ENCODE data around the gene MBLAC1. TPM values are rescaled to one million over a fixed set of nuclear protein-coding genes. Genes with fewer than 3 reads are reported as not detected.

Gene MBLAC1
- total and polyA plus RNA-seq, 9 of the 15 experiments (the other 6 are each of a cell fraction or from before 2014, with no cell fraction given) = 0.03 to 3.1 (median 0.52) TPM

DNA sequence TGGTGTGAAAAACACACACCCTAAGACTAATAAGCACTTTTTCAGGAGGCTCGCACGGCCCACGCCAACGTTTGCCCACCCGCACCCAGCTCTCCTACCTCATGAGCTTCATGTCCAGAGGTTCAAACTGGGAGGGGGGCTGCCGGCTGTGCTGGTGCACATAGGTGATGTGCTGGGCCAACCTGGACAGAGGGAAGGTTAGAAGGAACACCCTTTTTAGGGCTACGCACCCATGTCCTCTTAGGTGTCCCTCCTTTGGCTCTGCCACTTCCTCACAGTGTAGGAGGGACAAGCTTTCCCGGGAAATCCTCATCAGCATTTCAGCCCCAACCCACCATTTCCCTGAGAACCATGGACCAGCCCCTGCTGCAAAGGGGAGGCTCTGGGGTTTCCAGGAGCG lies 31.5 kb upstream of the MBLAC1 start (continued):
- TF ChIP-seq RFX1 (IDR thresholded peaks at IDR 0.05) (no peak), RBM17 (IDR thresholded peaks at IDR 0.05; ENCODE audit: borderline replicate concordance, low read depth, low read length) (no peak), ZNF778 (CRISPR knock-in tag; IDR thresholded peaks at IDR 0.05) (no peak), ZBTB7A (IDR thresholded peaks at IDR 0.05; ENCODE audit: borderline replicate concordance, control insufficient read depth, low read depth, low read length) (no peak)
- TF ChIP-seq, protein P1, sequence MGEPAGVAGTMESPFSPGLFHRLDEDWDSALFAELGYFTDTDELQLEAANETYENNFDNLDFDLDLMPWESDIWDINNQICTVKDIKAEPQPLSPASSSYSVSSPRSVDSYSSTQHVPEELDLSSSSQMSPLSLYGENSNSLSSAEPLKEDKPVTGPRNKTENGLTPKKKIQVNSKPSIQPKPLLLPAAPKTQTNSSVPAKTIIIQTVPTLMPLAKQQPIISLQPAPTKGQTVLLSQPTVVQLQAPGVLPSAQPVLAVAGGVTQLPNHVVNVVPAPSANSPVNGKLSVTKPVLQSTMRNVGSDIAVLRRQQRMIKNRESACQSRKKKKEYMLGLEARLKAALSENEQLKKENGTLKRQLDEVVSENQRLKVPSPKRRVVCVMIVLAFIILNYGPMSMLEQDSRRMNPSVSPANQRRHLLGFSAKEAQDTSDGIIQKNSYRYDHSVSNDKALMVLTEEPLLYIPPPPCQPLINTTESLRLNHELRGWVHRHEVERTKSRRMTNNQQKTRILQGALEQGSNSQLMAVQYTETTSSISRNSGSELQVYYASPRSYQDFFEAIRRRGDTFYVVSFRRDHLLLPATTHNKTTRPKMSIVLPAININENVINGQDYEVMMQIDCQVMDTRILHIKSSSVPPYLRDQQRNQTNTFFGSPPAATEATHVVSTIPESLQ (CRISPR knock-in tag; IDR thresholded peaks at IDR 0.05) = no peak
- TF ChIP-seq, protein P2, sequence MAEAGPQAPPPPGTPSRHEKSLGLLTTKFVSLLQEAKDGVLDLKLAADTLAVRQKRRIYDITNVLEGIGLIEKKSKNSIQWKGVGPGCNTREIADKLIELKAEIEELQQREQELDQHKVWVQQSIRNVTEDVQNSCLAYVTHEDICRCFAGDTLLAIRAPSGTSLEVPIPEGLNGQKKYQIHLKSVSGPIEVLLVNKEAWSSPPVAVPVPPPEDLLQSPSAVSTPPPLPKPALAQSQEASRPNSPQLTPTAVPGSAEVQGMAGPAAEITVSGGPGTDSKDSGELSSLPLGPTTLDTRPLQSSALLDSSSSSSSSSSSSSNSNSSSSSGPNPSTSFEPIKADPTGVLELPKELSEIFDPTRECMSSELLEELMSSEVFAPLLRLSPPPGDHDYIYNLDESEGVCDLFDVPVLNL (CRISPR knock-in tag; IDR thresholded peaks at IDR 0.05; ENCODE audit: low read depth) = no peak
- TF ChIP-seq, protein P3, sequence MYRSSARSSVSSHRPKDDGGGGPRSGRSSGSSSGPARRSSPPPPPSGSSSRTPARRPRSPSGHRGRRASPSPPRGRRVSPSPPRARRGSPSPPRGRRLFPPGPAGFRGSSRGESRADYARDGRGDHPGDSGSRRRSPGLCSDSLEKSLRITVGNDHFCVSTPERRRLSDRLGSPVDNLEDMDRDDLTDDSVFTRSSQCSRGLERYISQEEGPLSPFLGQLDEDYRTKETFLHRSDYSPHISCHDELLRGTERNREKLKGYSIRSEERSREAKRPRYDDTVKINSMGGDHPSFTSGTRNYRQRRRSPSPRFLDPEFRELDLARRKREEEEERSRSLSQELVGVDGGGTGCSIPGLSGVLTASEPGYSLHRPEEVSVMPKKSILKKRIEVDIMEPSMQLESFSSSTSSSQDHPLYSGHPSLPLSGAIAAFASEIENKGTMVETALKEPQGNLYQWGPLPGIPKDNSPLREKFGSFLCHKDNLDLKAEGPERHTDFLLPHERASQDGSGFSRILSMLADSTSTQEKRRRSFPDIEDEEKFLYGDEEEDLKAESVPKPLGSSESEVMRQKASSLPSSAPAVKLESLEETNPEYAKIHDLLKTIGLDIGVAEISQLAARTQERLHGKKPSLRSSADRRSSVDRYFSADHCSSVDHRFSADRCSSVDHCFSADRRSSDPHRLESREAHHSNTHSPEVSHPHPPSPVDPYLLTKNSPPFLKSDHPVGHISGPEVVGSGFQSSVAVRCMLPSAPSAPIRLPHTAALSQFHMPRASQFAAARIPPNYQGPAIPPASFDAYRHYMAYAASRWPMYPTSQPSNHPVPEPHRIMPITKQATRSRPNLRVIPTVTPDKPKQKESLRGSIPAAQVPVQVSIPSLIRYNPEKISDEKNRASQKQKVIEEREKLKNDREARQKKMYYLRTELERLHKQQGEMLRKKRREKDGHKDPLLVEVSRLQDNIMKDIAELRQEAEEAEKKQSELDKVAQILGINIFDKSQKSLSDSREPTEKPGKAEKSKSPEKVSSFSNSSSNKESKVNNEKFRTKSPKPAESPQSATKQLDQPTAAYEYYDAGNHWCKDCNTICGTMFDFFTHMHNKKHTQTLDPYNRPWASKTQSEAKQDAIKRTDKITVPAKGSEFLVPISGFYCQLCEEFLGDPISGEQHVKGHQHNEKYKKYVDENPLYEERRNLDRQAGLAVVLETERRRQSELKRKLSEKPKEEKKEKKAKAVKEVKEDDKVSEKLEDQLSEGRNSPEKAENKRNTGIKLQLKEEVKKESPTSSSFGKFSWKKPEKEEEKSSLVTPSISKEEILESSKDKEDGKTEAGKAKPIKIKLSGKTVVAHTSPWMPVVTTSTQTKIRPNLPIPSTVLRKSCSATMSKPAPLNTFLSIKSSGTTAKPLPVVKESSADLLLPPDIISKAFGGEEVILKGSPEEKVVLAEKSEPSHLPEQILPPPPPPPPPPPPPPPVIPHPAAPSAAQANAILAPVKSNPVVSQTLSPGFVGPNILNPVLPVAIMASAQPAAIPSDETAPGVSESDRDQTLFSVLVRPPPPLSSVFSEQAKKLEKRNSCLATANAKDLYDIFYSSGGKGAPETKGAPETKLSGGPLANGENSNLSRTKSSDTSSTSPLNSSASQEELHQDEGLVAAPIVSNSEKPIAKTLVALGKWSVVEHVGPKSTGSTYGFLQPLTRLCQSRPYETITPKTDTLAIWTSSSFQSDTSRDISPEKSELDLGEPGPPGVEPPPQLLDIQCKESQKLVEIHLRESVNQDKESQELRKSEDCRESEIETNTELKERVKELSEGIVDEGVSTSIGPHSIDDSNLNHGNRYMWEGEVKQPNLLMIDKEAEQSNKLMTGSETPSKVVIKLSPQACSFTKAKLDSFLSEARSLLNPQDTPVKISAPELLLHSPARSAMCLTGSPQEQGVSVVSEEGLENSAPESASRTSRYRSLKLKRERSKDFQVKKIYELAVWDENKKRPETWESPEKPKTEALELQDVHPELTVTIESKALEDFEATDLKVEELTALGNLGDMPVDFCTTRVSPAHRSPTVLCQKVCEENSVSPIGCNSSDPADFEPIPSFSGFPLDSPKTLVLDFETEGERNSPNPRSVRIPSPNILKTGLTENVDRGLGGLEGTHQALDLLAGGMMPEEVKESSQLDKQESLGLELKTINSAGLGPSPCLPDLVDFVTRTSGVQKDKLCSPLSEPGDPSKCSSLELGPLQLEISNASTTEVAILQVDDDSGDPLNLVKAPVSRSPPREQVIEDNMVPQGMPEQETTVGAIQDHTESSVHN (IDR thresholded peaks at IDR 0.05; ENCODE audit: borderline replicate concordance in 1 of 2, low read depth in 1 of 2) = no peak
